ENCODE measurements around the gene NSUN2.
"Not testable (repeated sequence)": the region's sequence is repeated elsewhere in the genome, so short reads cannot be mapped to it uniquely, and the experiment has no call there.

Gene NSUN2

GRCh38 chr5:6572825-6573380 is 59.9 kb downstream of the NSUN2 start:
- no peak for DNase-seq
- in situ Hi-C loops (cut with MboI; ENCODE audit: low pct_unique_long_range_greater_than_20kb, low sequenced_read_pairs), result no loop called here

- DNase-seq, result no peak
- in situ Hi-C loops (cut with MboI; ENCODE audit: low pct_unique_long_range_greater_than_20kb, low sequenced_read_pairs), result no loop called here
Observed at GRCh38 chr5:6572086-6572824, 60.6 kb downstream of the NSUN2 start.

DNA sequence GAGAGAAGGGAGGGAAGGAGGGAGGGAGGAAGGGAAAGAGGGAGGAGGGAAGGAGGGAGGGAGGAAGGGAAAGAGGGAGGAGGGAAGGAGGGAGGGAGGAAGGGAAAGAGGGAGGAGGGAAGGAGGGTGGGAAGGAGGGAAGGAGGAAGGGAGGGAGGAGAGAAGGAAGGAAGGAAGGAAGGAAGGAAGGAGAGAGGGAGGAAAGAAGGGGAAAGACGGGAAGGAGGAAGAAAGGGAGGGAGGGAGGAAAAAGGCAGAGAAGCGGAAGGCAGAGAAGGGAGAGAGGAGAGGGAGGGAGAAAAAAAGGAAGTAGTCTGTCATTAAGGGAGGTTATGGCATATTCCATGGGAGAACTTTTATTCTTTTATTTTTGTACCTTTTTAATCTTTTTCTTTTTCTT is 61.2 kb downstream of the NSUN2 start:
- in situ Hi-C loops (cut with MboI; ENCODE audit: low pct_unique_long_range_greater_than_20kb, low sequenced_read_pairs), result not testable (repeated sequence)

DNA sequence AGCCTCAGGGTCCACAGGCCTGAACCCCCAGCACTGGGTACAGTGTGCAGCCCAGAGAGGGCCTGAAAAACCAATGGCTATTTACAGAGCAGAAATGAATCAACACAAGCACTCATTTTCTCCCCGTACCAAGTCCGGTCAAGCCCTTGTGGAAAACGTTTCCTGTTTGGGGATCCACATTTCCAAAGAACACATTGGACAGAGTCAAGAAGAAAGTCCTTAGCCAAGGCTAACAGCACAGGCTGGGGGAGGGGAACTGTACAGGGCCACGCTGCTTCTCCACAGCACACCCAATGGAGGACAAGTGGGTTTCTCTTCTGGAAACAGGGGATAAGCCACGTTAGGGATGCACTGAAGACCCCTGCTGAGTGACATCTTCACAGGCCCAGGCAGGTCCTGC is 62.3 kb downstream of the NSUN2 start:
- in situ Hi-C loops (cut with MboI; ENCODE audit: low pct_unique_long_range_greater_than_20kb, low sequenced_read_pairs), result no loop called here
- DNase-seq, result no peak

More for the DNA sequence above, 61.2 kb downstream of the NSUN2 start:
- DNase-seq, result not testable (repeated sequence)

DNA sequence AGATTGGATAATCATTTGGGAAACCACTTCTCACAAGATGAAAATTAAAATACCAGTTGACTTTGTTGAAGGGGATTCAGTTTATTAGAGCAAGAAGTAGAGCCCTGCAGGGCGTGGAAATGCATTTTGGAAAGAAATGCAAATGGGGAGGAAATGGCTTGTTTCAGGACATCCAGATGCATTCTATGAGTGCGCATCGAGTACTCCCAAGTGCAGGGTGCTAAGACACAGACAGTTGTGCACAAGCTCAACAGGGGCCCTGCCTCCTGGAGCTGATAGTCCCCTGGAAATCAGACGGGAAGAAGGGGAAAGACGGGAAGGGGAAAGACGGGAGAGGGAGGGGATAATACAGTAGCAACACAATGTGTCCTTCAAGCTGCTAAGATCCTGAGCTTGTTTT is 64.0 kb downstream of the NSUN2 start:
- DNase-seq, result no peak
- in situ Hi-C loops (cut with MboI; ENCODE audit: low pct_unique_long_range_greater_than_20kb, low sequenced_read_pairs), result no loop called here

GRCh38 chr5:6568383-6568782 is 64.5 kb downstream of the NSUN2 start:
- no peak for DNase-seq
- in situ Hi-C loops (cut with MboI; ENCODE audit: low pct_unique_long_range_greater_than_20kb, low sequenced_read_pairs), result no loop called here

DNA sequence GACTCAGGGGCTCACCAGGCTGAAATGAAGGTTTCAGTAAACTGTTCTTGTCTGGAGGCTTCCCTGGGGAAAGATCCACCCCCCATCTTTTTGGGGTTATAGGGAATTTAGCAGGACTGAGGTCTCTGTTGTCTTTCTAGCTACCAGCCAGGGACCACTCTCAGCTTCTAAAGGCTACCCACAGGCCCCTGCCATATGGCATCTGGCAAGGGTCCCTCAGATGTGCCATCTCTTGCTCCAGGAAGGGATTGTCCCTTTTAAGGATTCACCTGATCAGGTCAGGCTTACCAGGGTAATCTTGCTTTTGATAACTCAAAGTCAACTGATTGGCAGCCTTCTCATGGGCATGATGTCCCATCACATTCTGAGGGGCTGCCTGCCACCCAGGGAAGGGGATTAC is 65.0 kb downstream of the NSUN2 start:
- in situ Hi-C loops (cut with MboI; ENCODE audit: low pct_unique_long_range_greater_than_20kb, low sequenced_read_pairs), result no loop called here

GRCh38 chr5:6567068-6567467 is 65.8 kb downstream of the NSUN2 start:
- in situ Hi-C loops (cut with MboI; ENCODE audit: low pct_unique_long_range_greater_than_20kb, low sequenced_read_pairs), result no loop called here
- no peak for DNase-seq

More for the DNA sequence above, 65.0 kb downstream of the NSUN2 start:
- DNase-seq, result no peak

DNA sequence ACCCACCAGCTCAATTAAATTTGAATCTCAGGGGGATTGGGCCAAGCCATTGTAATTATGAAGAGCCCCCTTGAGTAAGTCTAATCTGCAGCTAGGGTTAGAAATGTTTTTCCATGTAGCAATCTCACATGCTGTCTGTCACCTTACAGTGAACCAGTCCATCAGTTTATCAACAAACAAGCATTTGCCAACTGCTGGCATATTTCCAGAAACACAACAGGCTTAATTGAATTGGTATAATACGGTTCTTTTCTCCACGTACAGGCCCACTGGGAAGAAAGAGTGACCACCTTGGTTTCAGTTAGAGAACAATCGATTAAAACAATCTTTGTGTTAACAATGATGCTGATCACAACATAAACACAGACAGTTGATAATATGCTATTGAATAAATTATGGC is 67.4 kb downstream of the NSUN2 start:
- DNase-seq, result no peak
- in situ Hi-C loops (cut with MboI; ENCODE audit: low pct_unique_long_range_greater_than_20kb, low sequenced_read_pairs), result no loop called here

DNA sequence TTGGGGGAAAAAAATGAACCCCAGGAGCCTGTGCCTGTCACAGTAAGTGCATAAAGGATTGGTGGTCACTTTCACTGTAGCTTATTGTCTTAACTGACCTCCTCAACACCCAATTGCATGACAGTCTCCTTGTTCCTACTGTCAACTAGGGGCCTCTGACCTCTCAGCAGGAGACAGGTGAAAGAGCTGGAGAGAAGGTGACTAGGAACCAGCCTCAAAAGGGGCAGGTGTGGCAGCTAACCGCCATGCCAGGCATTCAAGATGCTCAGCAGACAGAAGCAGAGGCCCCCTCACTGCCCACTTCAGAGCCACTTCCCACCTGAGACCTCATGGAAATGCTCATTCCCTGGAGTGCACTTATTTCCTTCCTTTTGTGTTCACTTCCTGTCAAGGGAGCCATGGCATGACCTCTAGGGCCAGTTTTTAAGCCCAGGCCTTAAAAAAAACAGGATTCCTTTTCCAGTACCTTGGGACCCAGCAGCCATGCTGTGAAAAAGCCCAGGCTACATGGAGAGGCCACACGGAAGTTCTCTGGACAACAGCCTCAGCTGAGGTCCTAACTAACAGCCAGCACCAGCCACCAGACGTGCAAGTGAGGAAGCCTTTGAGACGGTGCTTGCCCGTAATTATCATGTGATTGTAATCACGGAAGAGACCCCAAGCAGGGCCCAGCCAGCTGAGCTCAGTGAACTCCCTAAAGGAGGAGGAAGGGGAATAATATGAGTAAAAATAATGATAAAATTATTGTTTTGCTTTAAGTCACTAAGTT is 74.9 kb downstream of the NSUN2 start:
- in situ Hi-C loops (cut with MboI; ENCODE audit: low pct_unique_long_range_greater_than_20kb, low sequenced_read_pairs), result no loop called here
- DNase-seq, result no peak

DNA sequence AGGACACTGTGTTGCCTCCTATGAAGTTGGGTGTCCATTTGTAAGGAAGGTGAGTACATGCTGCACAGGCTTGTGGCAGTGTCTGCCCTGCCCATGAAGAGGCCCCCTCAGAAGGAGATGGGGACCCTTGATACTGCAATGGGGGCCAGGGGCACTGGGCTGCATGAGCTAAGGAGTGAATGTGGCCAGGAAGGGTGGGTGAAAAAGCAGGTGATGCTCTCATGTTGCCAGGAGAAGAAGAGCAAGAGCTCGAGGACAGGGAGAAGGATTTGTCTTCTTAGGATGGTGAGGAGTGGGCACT is 76.1 kb downstream of the NSUN2 start:
- in situ Hi-C loops (cut with MboI; ENCODE audit: low pct_unique_long_range_greater_than_20kb, low sequenced_read_pairs), result no loop called here
- no peak for DNase-seq

DNA sequence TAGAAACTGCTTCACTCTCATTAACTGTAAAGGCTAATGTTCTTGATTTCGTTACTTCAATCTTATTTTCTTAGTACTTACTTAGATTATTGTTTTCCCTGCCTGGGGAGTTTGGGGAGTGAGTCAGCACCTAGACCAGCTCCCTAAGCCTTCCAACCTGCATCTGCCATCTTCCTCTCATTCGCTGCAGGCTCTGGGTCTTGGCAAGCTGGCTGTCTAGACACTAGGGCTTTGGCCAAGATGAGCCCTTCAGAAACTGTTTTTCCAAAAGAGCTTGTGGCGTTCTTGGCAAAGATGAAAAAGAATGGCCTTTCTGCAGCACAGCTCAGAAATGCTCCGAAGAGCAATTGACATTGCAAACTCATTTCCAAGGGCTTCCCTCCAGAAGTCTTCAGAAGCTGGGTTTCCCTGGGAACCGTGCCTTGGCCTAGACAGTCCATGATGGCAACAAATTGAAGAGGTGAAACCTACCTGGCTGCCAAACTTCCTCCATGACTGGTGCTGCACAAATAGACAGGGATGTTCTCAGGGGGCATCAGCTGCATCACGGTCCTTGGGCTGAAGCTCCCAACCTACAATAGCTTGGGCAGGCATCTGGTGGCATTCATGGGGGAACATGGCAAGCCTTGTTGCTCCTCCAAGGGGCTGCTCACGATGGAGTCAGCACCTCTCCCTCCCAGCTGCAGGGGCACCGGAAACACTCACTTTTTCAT is 76.6 kb downstream of the NSUN2 start:
- DNase-seq, result no peak
- in situ Hi-C loops (cut with MboI; ENCODE audit: low pct_unique_long_range_greater_than_20kb, low sequenced_read_pairs), result no loop called here

GRCh38 chr5:6554812-6555211 is 78.0 kb downstream of the NSUN2 start:
- DNase-seq, result no peak
- in situ Hi-C loops (cut with MboI; ENCODE audit: low pct_unique_long_range_greater_than_20kb, low sequenced_read_pairs), result no loop called here

DNA sequence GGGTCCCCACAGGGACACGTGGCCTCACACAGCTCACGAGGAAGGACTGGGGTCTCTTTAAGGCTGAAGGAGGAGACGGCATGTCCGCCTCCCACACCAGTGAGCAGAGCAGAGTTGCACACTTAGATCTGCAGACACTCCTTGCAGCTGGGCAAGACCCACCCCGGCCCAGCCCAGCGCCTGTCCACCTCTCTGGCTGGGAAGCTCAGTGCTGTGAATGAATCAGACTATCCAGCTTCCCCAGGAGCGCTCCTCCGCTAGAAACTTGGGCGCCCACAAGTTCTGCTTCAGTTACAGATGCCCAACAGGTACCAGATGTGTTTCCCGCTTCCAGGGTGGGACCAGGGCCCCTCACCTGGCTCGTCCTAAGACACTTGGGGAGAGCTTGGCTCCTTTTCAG is 78.9 kb downstream of the NSUN2 start:
- DNase-seq, result no peak
- in situ Hi-C loops (cut with MboI; ENCODE audit: low pct_unique_long_range_greater_than_20kb, low sequenced_read_pairs), result no loop called here

DNA sequence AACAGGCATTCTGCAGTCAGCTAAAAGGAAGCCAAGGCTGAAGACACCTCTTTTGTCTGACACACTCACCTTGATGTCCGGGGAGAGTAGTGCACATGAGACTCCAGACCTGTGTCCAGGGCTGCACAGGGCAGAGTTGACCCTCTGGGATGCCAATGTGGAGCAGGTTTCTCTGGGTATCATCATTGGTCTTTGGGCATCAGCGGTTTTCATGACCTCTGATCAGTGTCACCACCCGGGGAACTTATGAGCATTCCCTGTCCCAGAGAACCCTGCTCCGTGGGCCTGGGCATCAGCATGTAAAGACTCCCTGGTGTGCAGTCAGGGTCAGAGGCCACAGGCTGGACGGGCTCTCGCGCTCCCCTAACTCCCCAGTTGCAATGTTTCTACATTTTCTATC is 80.2 kb downstream of the NSUN2 start:
- in situ Hi-C loops (cut with MboI; ENCODE audit: low pct_unique_long_range_greater_than_20kb, low sequenced_read_pairs), result no loop called here
- DNase-seq, result no peak

GRCh38 chr5:6551955-6552313 is 80.9 kb downstream of the NSUN2 start:
- no peak for DNase-seq
- in situ Hi-C loops (cut with MboI; ENCODE audit: low pct_unique_long_range_greater_than_20kb, low sequenced_read_pairs), result no loop called here

DNA sequence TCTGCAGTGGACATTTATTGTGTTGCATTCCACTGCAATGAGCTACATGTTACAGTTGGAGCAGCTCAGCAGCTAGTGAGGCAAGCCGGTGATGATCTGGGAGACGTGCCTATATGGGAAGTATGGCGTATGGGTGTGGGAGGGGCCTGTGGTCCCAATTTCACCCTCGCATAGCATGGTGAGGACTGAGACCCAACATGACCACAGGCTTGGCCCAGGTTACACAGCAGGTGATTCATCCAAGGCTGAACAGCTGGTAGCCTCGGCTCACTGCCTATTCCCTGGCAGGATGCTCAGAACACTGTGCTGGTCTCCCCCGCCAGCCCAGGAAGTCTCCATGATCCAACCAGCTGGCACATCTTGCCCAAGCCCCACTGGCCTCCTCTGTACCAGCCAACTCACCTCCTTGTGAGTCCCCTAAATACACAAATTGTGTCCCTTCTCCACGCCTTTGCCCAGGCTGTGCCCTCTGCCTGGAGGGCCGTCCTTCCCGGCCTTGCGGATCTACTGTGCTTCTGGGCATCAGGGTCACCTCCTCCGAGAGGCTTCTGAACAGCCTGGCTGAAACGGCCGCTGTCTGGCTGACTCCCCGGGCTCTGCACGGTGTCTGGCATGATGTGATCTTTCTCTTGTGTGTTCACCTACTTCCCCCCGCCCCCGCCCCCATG is 81.4 kb downstream of the NSUN2 start:
- DNase-seq, result no peak
- in situ Hi-C loops (cut with MboI; ENCODE audit: low pct_unique_long_range_greater_than_20kb, low sequenced_read_pairs), result no loop called here

DNA sequence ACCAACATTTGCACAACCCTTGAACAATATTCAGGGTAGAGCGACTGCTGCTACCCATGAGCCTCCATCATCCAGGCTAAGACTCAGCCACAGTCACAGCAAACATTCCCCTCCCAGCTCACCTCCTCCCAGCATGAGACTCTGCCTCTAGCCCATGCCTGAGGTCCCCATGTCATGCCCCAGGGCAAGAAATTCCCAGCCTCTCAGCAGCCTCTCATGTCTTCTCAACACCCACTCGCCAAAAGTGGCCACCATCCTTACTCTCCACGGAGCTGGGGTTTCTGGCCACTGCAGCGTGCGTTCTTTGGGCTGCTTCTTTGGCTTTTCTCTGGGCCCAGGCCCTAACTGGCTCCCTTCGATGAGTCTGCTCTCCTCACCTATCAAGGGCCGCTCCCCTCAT is 82.2 kb downstream of the NSUN2 start:
- DNase-seq, result no peak
- in situ Hi-C loops (cut with MboI; ENCODE audit: low pct_unique_long_range_greater_than_20kb, low sequenced_read_pairs), result no loop called here
